A549 treated with AZD2906 at 1 μM for 4 hours (cell line): ENCODE data around the gene JAM3. TPM values are rescaled to one million over a fixed set of nuclear protein-coding genes. Genes with fewer than 3 reads are reported as not detected.

ENCODE experiments used
- total RNA-seq: library from RNA; stranded (reverse); fragments of 200-300 nt; extraction: Qiagen RNA extraction; gene quantifications from 5 replicates; pipeline ENCODE4 v1.2.3, GENCODE V29; 2022

The JAM3 gene
- total RNA-seq: 3.6 to 4.3 TPM (median 4.0 TPM) in 5 replicates

DNA sequence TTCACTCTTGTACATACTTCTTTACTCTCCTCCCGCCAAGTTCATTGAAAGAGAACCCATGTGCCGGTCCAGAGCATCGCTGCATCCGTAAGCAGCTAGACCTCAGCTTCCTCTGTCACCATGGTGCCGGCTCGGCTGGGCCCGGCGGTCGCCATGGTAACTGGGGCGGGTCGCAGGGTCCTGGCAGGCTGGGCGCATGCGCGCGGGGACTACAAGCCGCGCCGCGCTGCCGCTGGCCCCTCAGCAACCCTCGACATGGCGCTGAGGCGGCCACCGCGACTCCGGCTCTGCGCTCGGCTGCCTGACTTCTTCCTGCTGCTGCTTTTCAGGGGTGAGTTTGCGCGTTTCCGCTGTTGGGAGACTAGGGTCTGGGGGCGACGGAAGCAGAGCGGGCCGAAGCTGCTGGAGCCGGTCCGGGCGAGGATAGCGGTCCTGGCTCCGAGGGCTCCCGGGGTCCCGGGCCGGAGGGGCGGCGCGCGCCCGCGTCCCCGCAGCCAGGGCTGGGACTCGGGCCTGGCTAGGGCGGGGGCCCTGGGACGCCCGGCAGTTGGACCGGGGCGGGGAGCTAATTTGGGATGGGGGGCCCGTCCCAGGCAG lies at the start of gene JAM3:
JAM3 (plus strand) TSS at position 244 of the 597 bp plus-strand sequence; CDS start at position 256, 12 bp downstream.

Other genes with a start within 250 kb of the JAM3 start
- gene SPATA19, start 223.6 kb upstream of the JAM3 start, total RNA-seq: not detected in 5 replicates
- 1.3 to 3.3 TPM (median 2.4 TPM) in 5 replicates for gene IGSF9B, start 112.1 kb upstream of the JAM3 start, total RNA-seq
- gene NCAPD3, start 154.9 kb downstream of the JAM3 start, total RNA-seq: 20.0 to 23.7 TPM (median 22.0 TPM) in 5 replicates
- 19.0 to 22.1 TPM (median 20.6 TPM) in 5 replicates for gene VPS26B, start 155.6 kb downstream of the JAM3 start, total RNA-seq
- gene THYN1, start 184.3 kb downstream of the JAM3 start, total RNA-seq: 16.6 to 18.9 TPM (median 17.9 TPM) in 5 replicates
- 8.4 to 10.3 TPM (median 9.2 TPM) in 5 replicates for gene ACAD8, start 184.5 kb downstream of the JAM3 start, total RNA-seq
- gene GLB1L3, start 207.3 kb downstream of the JAM3 start, total RNA-seq: 0.03 to 0.05 TPM (median 0.05 TPM) in 3 of 5 replicates, not detected in the others